Endothelial cell of umbilical vein (primary cell): Measurements from ENCODE around the gene BABAM2.

Experiments used
- CTCF ChIP-seq, 2 donors: IDR thresholded peaks; 1 replicate in 1 of 2; 2 replicates in 1 of 2; pipeline ENCODE4 v1.5.1; 2011; ENCODE audit warnings: low read length in 2 of 2, mild to moderate bottlenecking in 2 of 2, moderate library complexity in 2 of 2, control low read depth in 1 of 2, inconsistent platforms in 1 of 2, low read depth in 1 of 2; ENCODE audit not compliant: insufficient read depth in 1 of 2; ENCODE audit errors: extremely low read depth in 1 of 2
- EZH2 ChIP-seq: IDR thresholded peaks from 2 replicates; pipeline ENCODE4 v1.6.1; 2012; ENCODE audit warnings: borderline replicate concordance, low read depth, mild to moderate bottlenecking, moderate library complexity, low read length, inconsistent platforms; ENCODE audit not compliant: severe bottlenecking
- JUN ChIP-seq: IDR thresholded peaks from 2 replicates; pipeline ENCODE4 v1.6.1; 2011; ENCODE audit warnings: borderline replicate concordance, low read depth; ENCODE audit not compliant: insufficient read length, insufficient read depth
- MAX ChIP-seq: IDR thresholded peaks from 2 replicates; pipeline ENCODE4 v1.6.1; 2011; ENCODE audit not compliant: insufficient read depth, insufficient read length
- MYC ChIP-seq: IDR thresholded peaks from one replicate; pipeline ENCODE4 v1.6.1; 2011; ENCODE audit warnings: mild to moderate bottlenecking, low read depth, low read length
- POLR2A ChIP-seq: IDR thresholded peaks from 2 replicates; pipeline ENCODE4 v1.6.1; 2012; ENCODE audit warnings: low read depth, mild to moderate bottlenecking, control low read depth, low read length
- POLR2AphosphoS5 ChIP-seq: IDR thresholded peaks from 2 replicates; pipeline ENCODE4 v1.6.1; 2012; ENCODE audit warnings: low read depth, mild to moderate bottlenecking, control low read depth, low read length, moderate library complexity; ENCODE audit not compliant: insufficient read depth

- TF ChIP-seq CTCF (IDR thresholded peaks at IDR 0.05; ENCODE audit: extremely low read depth in 1 of 2, insufficient read depth in 1 of 2, low read depth in 1 of 2, low read length in 2 of 2) = no peak
- TF ChIP-seq POLR2A = no peak
- no peak for TF ChIP-seq MAX
- TF ChIP-seq JUN = no peak
- no peak for TF ChIP-seq POLR2AphosphoS5
- no peak for TF ChIP-seq EZH2
- no peak for TF ChIP-seq MYC
Observed at GRCh38 chr2:27903018-27903417, 12.5 kb downstream of the BABAM2 start.
